ENCODE data around the gene GBP1.
A peak's percentile ranks its signal among the peaks of the same experiment; 100 is the strongest.
"Not testable (repeated sequence)": the region's sequence is repeated elsewhere in the genome, so short reads cannot be mapped to it uniquely, and the experiment has no call there.

Gene GBP1

DNA sequence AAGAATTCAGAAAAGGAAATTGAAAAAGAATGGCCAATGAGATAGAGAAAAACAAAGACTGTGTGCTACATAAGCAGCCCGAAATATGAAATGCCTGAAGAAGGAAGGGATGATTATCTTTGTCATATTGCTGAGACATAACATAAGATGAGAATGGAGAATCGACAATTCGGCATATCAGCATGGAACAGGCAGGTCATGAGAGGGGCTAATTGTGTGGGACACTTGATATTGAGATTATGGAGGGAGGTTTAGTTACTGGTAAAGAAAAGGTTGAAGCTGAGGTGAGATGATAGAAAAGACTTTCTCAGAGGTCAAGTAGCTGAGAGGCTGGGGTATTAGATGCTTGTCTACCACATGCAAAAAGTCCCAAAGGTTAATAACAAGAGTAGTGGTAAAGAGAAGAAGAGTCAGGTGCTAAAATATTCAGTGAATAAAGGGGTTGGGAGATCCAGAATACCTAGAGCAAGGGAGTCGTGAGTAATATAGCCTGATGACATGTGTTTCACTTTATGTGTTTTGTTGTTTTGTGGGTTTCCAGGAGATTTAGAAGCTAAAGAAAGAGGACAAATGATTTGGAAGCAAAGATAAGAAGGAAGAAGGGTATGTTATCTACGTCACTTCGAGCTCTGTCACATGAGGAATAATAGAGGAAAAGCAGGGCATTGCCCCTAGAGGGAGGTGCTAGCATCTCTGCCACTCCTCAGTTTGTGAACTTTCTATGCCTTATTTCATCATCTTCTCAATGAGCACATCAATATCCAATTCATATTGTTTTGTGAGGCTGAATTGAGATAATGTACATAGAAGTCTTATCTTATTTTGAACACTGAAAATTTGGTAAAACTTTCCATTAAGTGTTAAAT, 18.5 kb downstream of the GBP1 start:
- not testable (repeated sequence) for H3K4me3 ChIP-seq (ENCODE audit: low read depth, low read length)
- peak; percentile 8 for TF ChIP-seq CTCF (conservative IDR thresholded peaks at IDR 0.05; ENCODE audit: low read depth, low read length)
- peak; percentile 14 for DNase-seq (ENCODE audit: low read depth)

GRCh38 chr1:89044970-89045721, 19.9 kb downstream of the GBP1 start:
- no peak overlapping the region for H3K4me3 ChIP-seq (ENCODE audit: low read depth, low read length)
- no peak for TF ChIP-seq CTCF (conservative IDR thresholded peaks at IDR 0.05; ENCODE audit: low read depth, low read length)
- DNase-seq (ENCODE audit: low read depth), result no peak

GRCh38 chr1:89043940-89044339, 21.1 kb downstream of the GBP1 start:
- no peak for TF ChIP-seq CTCF (conservative IDR thresholded peaks at IDR 0.05; ENCODE audit: low read depth, low read length)
- no peak for DNase-seq (ENCODE audit: low read depth)
- H3K4me3 ChIP-seq (ENCODE audit: low read depth, low read length), result no peak overlapping the region

DNA sequence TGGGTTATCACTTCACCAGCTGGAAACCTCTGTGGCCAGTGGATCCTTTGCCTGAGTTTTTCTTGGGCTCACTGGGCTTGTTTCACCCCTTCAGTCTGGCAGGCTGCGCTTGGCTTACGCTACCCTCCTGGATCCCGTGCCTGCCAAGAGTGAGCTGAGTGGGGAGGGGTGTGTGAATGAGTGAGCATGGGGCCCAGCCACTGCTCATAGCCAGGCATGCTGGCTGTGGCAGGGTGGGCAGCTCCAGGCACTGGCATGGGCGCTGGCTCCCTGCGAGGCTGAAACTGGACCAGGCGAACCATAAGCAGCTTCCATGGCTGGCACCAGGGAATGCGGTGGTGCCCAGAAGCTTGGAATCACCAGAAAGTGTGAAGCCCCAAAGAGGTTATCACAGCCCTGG, 22.5 kb downstream of the GBP1 start:
- TF ChIP-seq CTCF (conservative IDR thresholded peaks at IDR 0.05; ENCODE audit: low read depth, low read length), result no peak
- DNase-seq (ENCODE audit: low read depth), result no peak
- H3K4me3 ChIP-seq (ENCODE audit: low read depth, low read length), result no peak overlapping the region

- no peak for DNase-seq (ENCODE audit: low read depth)
- no peak overlapping the region for H3K4me3 ChIP-seq (ENCODE audit: low read depth, low read length)
- TF ChIP-seq CTCF (conservative IDR thresholded peaks at IDR 0.05; ENCODE audit: low read depth, low read length), result no peak
Observed at GRCh38 chr1:89041721-89042120, 23.3 kb downstream of the GBP1 start.

GRCh38 chr1:89041119-89041641, 23.8 kb downstream of the GBP1 start:
- peak overlapping the region; percentile 10 for H3K4me3 ChIP-seq (ENCODE audit: low read depth, low read length)
- TF ChIP-seq CTCF (conservative IDR thresholded peaks at IDR 0.05; ENCODE audit: low read depth, low read length), result no peak
- DNase-seq (ENCODE audit: low read depth), result peak; percentile 87

Measured in choroid plexus epithelial cell (primary cell).